ENCODE results near the gene DAAM1.

The DAAM1 gene

GRCh38 chr14:59337141-59337611 lies 148.7 kb downstream of the DAAM1 start:
- H3K4me3 ChIP-seq (ENCODE audit: low read length), result no peak overlapping the region
- no peak for TF ChIP-seq CTCF (conservative IDR thresholded peaks at IDR 0.05; ENCODE audit: low read length)
- peak; percentile 89 for DNase-seq (ENCODE audit: low read depth)

GRCh38 chr14:59338761-59339160 lies 150.3 kb downstream of the DAAM1 start:
- TF ChIP-seq CTCF (conservative IDR thresholded peaks at IDR 0.05; ENCODE audit: low read length), result no peak
- DNase-seq (ENCODE audit: low read depth), result no peak
- H3K4me3 ChIP-seq (ENCODE audit: low read length), result no peak overlapping the region

GRCh38 chr14:59339524-59340330 lies 151.3 kb downstream of the DAAM1 start:
- no peak overlapping the region for H3K4me3 ChIP-seq (ENCODE audit: low read length)
- no peak for DNase-seq (ENCODE audit: low read depth)
- no peak for TF ChIP-seq CTCF (conservative IDR thresholded peaks at IDR 0.05; ENCODE audit: low read length)

- no peak for DNase-seq (ENCODE audit: low read depth)
- H3K4me3 ChIP-seq (ENCODE audit: low read length), result no peak overlapping the region
- no peak for TF ChIP-seq CTCF (conservative IDR thresholded peaks at IDR 0.05; ENCODE audit: low read length)
Observed at GRCh38 chr14:59341858-59342477, 153.5 kb downstream of the DAAM1 start.

- TF ChIP-seq CTCF (conservative IDR thresholded peaks at IDR 0.05; ENCODE audit: low read length), result no peak
- no peak overlapping the region for H3K4me3 ChIP-seq (ENCODE audit: low read length)
- no peak for DNase-seq (ENCODE audit: low read depth)
Observed at GRCh38 chr14:59342516-59343484, 154.3 kb downstream of the DAAM1 start.

DNA sequence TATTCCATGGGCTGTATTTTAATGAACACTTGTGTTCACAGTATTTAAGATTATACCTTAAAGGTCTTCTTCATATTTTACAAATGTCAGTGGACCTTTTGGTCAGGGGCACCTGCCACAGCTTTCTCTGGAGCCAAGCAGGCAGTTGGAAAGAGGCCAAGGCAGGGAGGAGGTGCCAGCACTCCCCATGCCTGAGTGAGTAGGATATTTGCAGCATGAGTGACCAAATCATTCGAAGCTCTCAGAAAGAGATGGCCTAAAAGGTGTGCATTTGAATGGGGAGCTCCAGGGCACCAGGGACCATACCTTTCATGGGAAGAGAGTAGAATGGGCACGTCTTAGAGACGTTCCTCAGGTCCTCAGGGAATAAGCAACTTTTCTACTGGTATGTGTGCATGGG lies 155.1 kb downstream of the DAAM1 start:
- no peak for DNase-seq (ENCODE audit: low read depth)
- no peak for TF ChIP-seq CTCF (conservative IDR thresholded peaks at IDR 0.05; ENCODE audit: low read length)
- H3K4me3 ChIP-seq (ENCODE audit: low read length), result no peak overlapping the region
